Spleen (tissue), 7 donors: ENCODE data around the gene PAQR4.

Experiments
- CTCF ChIP-seq, 11 experiments: fragments of 200-600 bp in 7 of 11; fragments of 450-650 bp in 4 of 11; sonication (generic) in 4 of 11; IDR thresholded peaks in 8 of 11; conservative IDR thresholded peaks in 3 of 11; 1 replicate in 7 of 11; 2 replicates in 4 of 11; pipeline versions ENCODE4 v1.4.0 to v1.8.0; 2016 to 2021; ENCODE audit warnings: antibody characterized with exemption in 11 of 11, inconsistent platforms in 4 of 11, mild to moderate bottlenecking in 1 of 11
- POLR2AphosphoS5 ChIP-seq, 3 donors: sonication (generic); formaldehyde crosslinking; IDR thresholded peaks; one replicate each; pipeline ENCODE4 v1.5.1; 2017; ENCODE audit warnings: antibody characterized with exemption in 3 of 3
- donor health status: DM: no; HTN: no; CAD: no; lungs with moderate emphysema.
- donor health status: DM: no; HTN: no; CAD: no.
- donor health status: DM: no; HTN: no; CAD: no.

GRCh38 chr16:2955779-2956578, 13.2 kb upstream of the PAQR4 start:
- TF ChIP-seq CTCF (IDR thresholded peaks at IDR 0.05 in 8 of 11, conservative IDR thresholded peaks at IDR 0.05 in 3 of 11) (no peak), POLR2AphosphoS5 (IDR thresholded peaks at IDR 0.05) (no peak)
